NCI-H1417 (cell line): Measurements from ENCODE around the gene ADPRHL1.

Experiments used
- DNase-seq, 3 experiments: peaks; one replicate each; lab custom pipeline; 2025; lab: John Stamatoyannopoulos, UW

ADPRHL1 gene

DNA sequence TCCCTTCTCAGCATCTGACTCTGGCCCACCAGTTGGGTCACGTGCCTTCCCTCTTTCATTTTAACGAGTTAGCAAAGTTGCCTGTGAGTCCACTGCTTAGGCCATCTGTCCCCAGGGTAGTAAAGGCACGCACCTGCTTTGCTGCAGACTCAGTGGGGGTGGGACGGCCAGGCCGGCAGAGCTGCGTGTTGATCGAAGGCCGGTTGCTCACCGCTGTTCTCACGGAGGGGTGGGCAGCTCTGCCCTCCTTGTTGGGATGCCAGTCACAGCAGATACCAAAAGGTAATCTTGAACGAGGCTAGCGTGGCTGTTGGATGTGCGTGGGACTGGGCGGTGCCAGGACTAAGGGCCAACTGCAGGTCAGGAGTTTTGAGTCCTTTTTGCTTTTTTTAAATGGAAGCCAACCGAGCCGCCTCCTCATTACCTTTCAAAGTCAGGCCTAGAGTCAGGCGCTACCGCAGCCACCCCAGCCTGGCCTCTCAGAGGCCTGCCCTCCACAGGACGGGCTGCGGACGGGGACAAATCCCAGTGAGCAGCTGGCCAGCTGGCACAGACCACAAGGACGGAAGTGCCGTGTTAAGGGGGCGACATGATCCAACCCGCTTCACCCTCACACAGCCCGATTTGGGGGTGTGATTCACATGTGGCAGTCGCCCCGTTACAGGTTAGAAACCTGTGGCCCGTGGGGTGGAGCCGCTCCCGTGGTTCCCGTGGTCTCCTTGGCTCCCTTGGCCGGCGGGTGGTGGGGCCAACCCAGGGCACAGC lies 20.6 kb downstream of the ADPRHL1 start:
- no peak for DNase-seq

DNA sequence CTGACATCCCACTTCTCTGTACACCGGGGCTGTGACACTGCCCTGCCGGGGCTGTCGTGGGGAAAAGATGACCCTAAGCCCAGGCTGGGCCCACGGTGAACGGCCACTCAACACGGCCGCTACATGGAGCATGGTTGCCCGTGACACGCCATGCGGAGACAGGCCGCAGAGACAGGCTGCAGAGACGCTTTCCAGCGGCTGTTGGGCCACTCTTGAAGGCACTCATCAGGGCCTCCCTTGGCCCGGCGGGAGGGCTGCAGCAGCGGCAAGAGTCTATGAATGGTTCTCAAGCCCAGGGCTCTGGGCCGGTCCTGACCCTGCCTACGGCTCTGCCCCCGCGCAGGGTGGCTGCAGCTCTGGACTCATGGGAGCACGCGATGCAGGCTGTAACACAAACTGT lies 22.1 kb downstream of the ADPRHL1 start:
- DNase-seq: no peak

DNA sequence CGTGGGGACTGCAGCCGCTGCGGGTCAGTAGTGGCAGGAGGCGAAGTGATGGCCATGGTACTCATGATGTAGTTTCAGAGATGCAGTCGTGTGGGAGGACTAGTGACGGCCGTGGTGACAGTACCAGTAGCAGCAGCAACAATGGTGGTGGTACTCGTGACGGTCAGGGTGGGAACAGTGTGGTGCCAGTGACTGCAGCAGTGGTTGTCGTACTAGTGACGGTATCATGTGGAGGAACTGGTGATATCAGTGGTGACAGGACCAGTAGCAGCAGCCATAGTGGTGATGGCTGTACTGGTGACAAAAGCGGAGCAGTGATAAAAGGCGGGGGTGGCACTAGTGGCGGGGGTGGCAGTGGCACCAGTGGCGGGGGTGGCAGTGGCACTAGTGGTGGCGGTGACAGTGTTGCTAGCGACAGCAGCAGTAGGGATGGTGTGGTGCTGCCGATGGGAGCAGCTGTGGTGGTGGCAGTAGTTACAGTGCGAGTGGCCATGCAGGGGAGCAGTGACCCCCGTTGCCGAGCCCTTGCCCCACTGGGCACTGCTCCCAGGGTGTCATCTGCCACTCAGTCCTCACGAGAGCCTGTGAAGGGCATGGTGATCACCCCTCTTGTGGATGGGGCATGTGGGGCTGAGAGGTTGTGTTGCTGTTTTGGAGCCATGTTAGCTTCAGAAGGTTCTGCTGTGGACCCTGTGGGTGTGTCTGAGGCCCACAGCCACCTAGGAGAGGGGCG lies 22.7 kb downstream of the ADPRHL1 start:
- no peak for DNase-seq

DNA sequence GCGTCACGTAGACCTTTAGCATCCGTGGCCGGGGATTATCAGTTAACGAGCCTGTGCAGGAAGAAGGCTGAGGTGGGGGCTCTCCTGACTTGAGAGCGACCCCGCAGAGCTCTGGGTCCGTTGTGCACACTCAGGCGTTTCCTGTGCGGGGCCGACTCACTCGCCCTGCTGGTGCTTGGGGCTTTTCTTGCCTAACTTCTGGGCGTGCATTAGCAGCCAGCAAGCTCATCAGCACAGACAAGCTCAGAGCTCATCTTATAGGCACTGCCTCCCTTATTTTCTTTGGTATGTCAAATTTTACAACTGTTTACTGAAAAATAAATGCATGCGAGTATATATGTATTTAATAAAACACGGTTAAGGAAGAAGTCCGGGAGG lies 23.7 kb downstream of the ADPRHL1 start:
- DNase-seq: no peak

DNA sequence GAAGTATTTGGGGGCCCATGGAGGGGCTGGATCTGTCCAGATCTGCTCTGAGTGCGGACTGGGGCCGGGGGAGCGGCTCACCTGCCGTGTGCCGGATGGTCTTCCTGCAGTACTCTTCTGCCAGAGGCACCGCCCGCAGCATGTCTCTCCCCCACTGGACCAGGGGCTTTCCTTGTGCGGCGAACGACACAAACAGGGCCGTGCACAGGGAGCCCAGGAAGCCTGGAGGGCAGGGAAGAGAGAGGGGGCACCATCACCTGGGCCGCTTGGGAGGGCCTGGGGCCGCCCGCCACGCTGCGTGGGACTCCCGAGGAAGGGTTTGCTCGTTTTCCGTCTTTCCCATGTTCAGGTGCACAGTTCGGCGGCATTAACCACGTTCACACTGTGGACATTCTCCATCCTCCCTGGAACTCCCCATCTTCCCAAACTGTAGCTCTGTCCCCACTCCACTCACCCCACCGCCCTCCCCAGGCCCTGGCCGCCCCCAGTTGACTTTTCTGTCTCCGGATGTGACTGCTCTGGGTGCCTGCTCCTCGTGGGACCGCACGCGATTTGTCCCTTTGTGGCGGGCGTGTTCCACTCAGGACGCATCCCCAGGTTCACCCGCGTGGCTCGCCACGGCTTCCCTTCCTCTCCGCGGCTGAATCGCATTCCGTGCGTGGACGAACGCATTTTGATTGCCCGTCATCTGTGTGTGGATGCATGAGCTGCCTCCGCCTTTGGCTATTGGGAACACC lies 24.2 kb downstream of the ADPRHL1 start:
- DNase-seq: no peak

DNA sequence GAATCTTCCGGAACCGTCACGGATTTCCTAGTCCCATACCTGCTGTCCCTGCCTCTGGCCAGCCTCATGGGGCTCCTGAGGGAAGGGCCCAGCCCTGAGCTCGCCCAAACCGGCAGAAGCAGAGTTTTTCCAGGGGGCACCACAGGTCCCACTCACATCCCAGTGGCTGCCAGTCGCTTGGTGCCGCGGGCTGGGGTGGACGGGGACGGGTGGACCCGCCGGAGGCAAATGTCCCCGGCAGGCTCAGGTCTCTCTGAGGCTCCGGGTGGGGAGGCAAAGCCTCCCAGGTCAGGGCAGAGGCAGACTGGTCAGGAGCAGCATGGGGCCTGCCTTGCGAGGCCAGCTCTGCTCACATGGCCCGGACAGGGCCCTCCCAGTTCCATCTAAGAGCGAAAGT lies 24.8 kb downstream of the ADPRHL1 start:
- no peak for DNase-seq

DNA sequence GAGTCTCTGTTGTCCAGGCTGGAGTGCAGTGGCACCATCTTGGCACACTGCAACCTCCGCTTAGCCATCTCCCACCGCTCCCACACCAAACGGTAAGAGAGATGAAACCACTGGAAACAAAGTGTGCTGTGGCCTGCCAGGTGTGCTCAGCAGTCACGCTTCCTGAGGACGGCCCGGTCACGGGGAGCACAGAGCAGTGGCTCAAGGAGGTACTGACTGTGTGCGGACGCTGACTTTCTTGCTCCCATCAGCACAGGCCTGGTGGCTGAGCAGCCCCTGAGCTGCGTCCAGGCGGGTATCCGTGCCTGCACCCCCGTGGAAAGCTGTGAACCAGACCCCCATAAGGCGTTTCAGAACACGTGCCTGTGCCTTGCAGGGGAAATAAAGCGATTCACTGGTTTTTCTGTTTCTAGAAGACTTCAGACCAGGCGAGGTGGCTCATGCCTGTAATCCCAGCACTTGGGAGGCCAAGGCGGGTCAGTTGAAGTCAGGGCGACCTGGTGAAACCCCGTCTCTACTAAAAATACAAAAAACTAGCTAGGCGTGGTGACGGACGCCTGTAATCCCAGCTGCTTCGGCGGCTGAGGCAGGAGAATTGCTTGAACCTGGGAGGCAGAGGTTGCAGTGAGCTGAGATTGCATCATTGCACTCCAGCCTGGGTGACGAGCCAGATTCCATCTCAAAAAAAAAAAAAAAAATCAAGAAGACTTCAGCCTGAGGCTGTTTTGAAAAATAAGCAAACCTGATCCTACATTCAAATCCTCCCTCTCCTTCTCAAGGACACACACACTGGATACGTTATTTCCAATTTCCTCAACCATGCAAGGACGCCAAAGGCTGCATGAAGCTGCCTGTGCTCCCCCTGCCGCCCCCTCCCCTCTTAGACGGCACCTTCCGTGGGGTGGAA lies 25.5 kb downstream of the ADPRHL1 start:
- no peak for DNase-seq

DNA sequence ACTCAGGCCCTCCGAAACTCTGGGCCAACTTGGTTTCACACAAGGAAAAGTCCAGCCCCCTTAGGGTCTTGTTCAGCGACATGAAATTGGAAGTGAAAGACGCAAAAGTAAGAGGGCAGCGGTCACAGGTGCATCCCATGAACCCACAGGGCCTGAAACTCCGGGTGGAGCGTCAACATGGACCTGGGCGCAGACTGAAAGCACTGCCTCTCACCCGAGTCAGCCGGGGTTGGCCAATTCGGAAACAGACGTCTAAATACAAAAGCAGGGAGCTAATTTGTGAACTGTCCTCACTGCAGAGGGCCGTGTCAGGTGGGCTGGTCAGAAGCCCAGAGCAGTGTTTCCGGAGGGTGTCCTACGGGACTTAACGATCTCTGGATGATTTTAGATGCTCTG lies 26.7 kb downstream of the ADPRHL1 start:
- DNase-seq: no peak

DNA sequence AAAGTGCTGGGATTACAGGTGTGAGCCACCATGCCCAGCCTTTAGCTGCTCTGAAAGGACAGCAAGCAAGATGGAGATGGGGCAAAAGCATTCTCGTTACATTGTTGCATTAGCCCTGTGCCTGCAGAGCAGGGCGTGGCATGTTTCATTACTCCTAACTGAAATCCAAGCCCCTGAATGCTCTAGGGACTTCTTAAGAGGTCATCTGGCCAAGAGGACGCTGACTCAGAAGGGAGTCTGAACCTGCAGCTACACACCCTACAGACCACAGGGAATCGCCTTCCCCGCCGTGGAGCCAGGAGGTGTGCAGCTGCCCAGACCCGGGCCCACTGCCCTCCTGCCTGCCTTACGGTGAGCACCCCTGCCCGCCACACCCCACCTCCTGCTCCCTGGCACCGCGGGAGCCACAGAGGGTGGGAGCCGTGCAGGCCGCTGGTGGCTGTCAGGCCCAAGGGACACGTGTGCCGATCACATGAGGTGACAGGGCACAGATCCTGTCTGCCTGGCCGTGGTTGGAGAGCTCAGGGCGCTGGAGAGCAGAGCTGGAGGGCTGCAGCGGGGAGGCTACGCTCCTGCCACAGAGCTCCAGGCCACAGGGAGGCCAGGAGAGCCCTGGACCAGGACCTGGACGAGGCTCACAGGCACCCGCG lies 27.2 kb downstream of the ADPRHL1 start:
- DNase-seq: no peak

DNA sequence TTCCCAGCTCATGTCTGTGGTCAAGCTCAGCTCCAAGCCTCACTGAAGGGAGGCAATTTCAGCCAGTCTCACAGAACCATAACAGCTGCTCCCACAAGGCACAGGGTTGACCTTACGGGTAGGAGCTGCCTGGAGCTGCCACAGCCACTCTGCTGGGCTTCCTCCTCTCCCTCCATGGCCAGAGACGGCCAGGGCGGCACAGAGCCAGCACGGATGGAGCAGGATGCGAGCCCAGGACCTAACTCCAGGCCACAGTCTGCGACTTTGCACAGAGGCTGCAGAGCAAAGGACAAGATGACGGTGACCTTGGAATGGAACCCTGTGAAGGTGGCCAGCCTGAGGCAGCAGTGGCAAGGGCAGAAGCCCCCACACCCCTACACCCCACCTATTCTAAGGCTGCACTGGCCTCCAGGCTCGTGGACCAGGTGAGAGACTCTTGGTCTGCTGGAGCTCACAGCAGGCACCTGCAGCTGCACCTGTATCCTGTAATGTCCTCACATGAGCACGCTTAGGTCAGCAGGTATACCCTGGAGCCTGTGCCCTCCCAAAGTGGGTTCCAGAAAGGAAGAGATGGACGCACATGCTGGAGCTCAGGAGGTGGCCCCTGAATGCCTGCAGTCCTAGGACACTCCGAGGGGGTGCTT lies 29.6 kb downstream of the ADPRHL1 start:
- DNase-seq: no peak

DNA sequence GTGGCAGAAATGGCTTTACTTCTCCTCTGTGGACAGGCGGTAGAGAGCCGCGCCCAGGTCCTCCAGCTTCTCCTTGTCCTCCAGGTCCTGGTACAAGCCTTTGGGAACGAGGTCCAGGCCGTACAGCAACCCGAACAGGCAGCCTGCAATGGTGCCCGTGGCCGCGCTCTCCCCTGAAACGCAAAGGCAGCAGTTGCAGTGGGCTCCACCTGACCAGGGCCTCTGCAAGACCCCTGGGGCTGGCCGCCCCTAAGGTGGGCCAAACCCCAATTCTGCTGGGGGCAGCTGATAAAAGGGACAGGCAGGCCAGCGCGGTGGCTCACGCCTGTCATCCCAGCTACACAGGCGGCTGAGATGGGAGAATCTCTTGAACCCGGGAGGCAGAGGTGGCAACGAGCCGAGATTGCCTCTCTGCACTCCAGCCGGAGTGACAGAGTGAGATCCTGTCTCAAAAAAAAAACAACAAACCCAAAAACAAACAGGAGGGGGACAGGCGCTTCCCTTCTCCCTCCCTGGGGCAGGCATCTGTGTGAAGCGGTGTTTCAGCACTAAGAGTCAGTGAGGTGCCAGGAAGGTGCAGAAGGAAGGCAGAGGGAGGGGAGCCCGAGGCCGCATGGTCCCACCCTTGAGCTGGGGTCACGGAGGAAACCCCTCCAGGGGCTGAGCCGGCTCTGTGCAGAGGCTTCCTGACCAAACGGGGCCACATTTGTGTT lies 30.3 kb downstream of the ADPRHL1 start:
- no peak for DNase-seq

DNA sequence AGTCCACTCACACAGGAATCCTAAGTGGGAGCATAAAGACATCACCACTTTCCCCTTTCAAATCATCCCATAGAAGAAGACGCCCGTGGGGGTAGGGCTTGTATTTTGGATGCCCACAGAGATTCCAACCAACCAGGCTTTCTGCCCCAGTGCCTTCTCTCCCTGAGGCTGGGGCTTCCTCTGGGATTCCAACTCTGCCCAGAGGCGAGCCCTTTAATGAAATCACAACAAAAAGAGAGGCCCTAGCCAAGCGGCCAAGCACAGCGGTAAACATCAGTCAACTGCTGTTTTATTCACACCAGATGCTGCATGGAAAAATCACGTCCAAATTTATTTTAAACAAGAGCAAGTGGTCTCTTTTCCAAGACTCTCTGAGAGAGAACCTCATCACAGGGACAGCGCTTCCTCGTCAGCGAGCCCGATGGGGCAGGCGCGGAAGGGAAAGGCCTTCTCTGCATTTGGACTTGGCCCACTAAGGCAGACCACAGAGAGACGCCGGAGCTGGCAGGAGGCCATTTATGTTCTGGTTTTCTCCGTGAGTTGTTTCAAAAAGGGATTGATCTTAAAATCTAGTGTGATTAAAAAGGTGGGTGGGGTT lies 31.5 kb downstream of the ADPRHL1 start:
- no peak for DNase-seq

DNA sequence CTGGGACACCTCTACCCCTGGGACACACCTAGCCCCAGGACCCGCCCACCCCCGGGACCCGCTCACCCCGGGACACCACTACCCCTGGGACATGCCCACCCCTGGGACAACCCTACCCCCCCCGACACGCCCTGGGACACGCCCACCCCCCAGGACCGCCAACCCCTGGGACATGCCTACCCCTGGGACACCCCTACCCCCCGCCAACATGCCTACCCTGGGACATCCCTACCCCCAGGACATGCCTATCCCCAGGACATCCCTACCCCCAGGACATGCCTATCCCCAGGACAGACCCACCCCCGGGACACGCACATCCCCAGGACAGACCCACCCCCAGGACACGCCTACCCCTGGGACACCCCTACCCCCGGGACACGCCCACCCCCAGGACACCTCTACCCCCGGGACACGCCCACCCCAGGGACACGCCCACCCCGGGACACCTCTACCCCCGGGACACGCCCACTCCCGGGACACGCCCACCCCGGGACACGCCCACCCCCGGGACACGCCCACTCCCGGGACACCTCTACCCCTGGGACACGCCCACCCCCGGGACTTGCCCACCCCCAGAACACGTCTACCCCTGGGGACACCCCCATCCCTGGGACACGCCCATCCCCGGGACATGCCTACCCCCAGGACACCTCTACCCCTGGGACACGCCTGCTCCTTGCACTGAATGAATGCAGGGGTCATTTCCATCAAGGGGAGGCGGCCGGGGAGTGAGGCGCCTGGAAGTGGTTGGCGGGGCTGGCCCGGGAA lies 32.3 kb downstream of the ADPRHL1 start:
- DNase-seq: no peak

DNA sequence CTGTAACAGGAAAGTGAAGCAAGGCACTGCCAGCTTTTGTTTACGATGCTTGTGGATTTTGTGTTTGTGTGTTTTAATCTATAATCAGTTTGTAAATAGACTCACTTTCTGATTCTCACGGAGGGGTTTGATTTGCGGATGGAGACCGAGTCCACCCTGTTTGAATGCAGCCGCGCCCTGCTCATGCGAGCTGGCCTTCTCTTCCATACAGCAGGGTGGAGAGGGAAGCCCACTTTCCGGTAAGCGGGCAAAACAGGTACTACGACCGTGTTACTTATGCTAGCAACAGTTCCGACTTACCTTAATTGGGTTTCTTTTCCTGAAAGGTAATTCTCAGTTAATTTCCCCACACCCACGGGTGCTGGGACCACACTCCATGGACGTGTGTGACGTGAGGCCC lies 33.1 kb downstream of the ADPRHL1 start:
- no peak for DNase-seq

DNA sequence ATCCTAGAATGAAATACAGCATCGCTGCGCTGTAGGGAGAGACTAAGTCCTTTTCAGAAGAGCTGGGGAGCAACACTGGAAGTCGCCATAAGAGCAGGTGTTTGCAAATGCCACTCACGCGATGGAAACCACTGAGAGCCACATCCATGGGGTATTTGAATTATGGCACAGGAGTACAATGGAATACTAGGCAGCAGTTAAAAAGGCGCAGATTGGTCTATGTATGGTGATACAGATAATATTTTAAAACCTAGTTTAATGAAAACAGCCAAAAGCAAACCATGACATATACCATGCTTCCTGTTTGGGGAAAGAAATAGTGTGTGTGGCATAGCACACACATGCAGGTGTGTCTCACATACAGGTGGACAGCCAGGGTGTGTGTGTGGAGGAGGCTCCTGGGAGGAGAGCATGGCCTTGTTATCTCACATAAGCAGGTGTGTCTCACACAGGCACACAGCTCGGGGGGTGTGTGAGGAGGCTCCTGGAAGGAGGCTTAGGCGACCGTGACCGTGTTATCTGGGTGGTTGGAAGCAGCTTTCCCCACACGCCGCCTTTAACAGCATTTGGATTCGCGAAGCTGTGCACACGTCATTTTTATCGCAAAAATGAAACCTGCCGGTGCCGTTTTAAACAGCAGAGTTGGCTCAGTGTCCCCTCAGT lies 33.6 kb downstream of the ADPRHL1 start:
- DNase-seq: no peak

DNA sequence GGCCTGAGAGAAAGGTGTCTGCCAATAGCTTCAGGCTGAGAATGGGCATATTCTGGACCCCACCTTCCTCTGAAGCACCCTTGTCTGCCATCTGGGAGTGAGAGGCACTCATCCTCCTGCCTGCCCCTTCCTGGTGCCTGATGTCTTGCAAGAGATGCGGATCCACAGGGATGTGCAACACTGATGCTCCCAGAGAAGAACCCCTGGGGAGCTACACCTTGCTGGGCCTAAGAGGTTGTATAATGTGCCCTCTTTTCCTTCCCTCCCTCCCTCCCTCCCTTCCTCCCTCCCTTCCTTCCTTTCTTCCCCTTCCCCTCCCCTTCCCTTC lies 34.6 kb downstream of the ADPRHL1 start:
- no peak for DNase-seq

DNA sequence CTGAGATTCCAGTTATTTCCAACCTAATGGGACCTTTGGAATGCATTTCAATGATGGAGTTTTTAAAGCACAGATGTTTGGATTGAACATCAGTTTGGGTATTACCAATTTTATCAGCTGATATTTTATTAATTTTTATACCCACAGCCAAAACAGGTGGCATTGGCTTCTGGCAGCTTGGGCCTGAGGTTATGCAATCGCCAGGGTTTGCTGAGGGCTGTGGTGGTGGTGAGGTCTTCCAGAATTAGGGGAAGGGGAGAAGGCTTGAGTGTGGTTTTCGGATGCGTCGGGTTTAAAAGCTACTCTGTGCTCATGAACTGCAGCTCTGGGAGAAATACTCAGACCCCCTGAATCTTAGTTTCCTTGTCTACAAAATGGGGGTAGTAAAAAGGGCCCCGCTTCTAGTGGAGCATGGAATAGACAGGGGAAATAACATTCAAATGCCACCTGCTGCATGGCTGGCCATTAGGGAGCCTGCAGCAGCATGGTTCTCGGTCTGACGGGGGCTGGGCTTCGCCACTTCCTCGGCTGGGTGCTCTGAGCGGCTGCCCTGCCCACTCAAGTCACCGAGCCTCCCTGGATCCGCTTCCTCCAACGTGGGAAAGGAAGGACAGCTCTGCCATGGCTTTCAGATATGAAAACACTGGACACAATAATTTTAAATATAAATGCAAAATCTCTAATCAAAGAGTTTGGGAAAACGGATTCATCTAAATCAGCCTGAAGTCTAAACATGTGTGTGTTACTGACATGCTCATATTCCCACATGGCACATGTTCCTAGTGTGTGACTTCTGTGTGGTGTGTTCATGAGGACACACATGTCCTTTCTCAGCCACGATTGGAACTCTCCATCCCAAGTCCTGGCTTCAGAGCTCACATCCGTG lies 35.2 kb downstream of the ADPRHL1 start:
- no peak for DNase-seq
